Measurements from ENCODE around the gene GRIN1. TPM values are rescaled to one million over a fixed set of nuclear protein-coding genes. Genes with fewer than 3 reads are reported as not detected.
A peak's percentile ranks its signal among the peaks of the same experiment; 100 is the strongest.
"Not testable (repeated sequence)": the region's sequence is repeated elsewhere in the genome, so short reads cannot be mapped to it uniquely, and the experiment has no call there.

The GRIN1 gene
- total RNA-seq, 1 donor from 2014 or later, result 0.18 TPM

GRCh38 chr9:137129456-137130175 lies 9.3 kb upstream of the GRIN1 start:
- Mint-ChIP-seq H3K4me3 (ENCODE audit: unreplicated experiment) (peak overlapping the region; percentile 88), H3K36me3 (ENCODE audit: low read depth, unreplicated experiment) (peaks cover 1% of the 10 kb centered on the region), H3K27me3 (ENCODE audit: low read depth, unreplicated experiment) (peaks cover 5% of the 10 kb centered on the region), H3K9me3 (ENCODE audit: unreplicated experiment) (no peaks in the 10 kb centered on the region), H3K4me1 (ENCODE audit: low read depth, unreplicated experiment) (peaks cover 20% of the 10 kb centered on the region), H3K27ac (ENCODE audit: unreplicated experiment) (peak overlapping the region; percentile 53)
- peaks cover 20% of the 10 kb centered on the region for H3K4me1 ChIP-seq (ENCODE audit: insufficient read depth, low read length)
- no peaks in the 10 kb centered on the region for H3K36me3 ChIP-seq (ENCODE audit: insufficient read depth, low read length)
- H2AFZ ChIP-seq (ENCODE audit: low read depth, low read length), result peak overlapping the region; percentile 93
- H3K27me3 ChIP-seq (ENCODE audit: insufficient read depth, low read length), result no peaks in the 10 kb centered on the region
- peak overlapping the region; percentile 82 for H3K9ac ChIP-seq (ENCODE audit: low read length)
- peak overlapping the region; percentile 90 for H3K4me2 ChIP-seq (ENCODE audit: low read length)
- no peaks in the 10 kb centered on the region for H3K9me3 ChIP-seq (ENCODE audit: insufficient read depth, low read depth, low read length)
- DNase-seq (ENCODE audit: low read depth) (peak; percentile 89), FAIRE-seq (no peak)
- peaks cover 13% of the 10 kb centered on the region for H4K20me1 ChIP-seq (ENCODE audit: insufficient read depth, low read length)
- H3K4me3 ChIP-seq (ENCODE audit: insufficient read depth, low read depth, low read length), result peak overlapping the region; percentile 76
- TF ChIP-seq EZH2 (IDR thresholded peaks at IDR 0.05; ENCODE audit: insufficient read depth, low read length), result no peak
- TF ChIP-seq, protein P1, sequence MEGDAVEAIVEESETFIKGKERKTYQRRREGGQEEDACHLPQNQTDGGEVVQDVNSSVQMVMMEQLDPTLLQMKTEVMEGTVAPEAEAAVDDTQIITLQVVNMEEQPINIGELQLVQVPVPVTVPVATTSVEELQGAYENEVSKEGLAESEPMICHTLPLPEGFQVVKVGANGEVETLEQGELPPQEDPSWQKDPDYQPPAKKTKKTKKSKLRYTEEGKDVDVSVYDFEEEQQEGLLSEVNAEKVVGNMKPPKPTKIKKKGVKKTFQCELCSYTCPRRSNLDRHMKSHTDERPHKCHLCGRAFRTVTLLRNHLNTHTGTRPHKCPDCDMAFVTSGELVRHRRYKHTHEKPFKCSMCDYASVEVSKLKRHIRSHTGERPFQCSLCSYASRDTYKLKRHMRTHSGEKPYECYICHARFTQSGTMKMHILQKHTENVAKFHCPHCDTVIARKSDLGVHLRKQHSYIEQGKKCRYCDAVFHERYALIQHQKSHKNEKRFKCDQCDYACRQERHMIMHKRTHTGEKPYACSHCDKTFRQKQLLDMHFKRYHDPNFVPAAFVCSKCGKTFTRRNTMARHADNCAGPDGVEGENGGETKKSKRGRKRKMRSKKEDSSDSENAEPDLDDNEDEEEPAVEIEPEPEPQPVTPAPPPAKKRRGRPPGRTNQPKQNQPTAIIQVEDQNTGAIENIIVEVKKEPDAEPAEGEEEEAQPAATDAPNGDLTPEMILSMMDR (IDR thresholded peaks at IDR 0.05; ENCODE audit: insufficient read depth, low read depth, low read length), result no peak
- peak overlapping the region; percentile 37 for H3K27ac ChIP-seq (ENCODE audit: low read depth, low read length)
- peaks cover 36% of the 10 kb centered on the region for H3K79me2 ChIP-seq (ENCODE audit: insufficient read depth, low read length)

DNA sequence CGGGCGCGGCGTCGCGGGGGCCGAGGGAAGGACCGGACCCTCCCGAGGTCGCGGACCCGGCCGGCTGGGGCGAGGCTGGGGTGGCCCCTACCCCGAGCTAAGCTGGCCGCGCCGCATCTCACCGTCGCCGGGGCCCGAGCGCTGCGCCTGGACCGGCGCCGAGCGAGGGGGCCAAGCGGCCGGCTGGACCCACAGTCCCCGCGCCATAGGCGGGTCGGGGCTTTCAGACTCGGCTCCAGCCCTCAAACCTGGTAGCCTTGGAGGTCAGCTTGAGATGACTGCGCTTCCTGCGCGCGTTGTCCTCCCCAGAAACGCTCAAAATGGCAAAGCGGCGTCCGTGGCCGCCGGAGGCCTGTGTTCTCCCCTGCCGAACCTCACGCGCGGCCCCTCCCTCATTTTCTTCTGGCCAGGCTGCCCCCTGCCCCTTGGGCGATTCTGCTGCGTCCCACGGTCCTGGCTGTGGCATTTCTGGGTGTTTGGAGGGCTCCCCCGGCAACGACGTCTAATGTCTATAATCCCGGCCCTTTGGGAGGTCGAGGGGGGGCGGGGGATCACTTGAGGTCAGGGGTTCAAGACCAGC lies 8.7 kb upstream of the GRIN1 start:
- H2AFZ ChIP-seq (ENCODE audit: low read depth, low read length), result peak overlapping the region; percentile 93
- TF ChIP-seq, protein P1 (IDR thresholded peaks at IDR 0.05; ENCODE audit: insufficient read depth, low read depth, low read length), result no peak
- no peak for TF ChIP-seq EZH2 (IDR thresholded peaks at IDR 0.05; ENCODE audit: insufficient read depth, low read length)
- DNase-seq (ENCODE audit: low read depth), result no peak
- peaks cover 36% of the 10 kb centered on the region for H3K79me2 ChIP-seq (ENCODE audit: insufficient read depth, low read length)
- no peaks in the 10 kb centered on the region for H3K27me3 ChIP-seq (ENCODE audit: insufficient read depth, low read length)
- H4K20me1 ChIP-seq (ENCODE audit: insufficient read depth, low read length), result peaks cover 13% of the 10 kb centered on the region
- peaks cover 20% of the 10 kb centered on the region for H3K4me1 ChIP-seq (ENCODE audit: insufficient read depth, low read length)
- H3K27ac ChIP-seq (ENCODE audit: low read depth, low read length), result peak overlapping the region; percentile 36
- peak overlapping the region; percentile 82 for H3K9ac ChIP-seq (ENCODE audit: low read length)
- peaks cover 1% of the 10 kb centered on the region for H3K36me3 Mint-ChIP-seq (ENCODE audit: low read depth, unreplicated experiment)
- no peaks in the 10 kb centered on the region for H3K9me3 ChIP-seq (ENCODE audit: insufficient read depth, low read depth, low read length)
- peak overlapping the region; percentile 90 for H3K4me2 ChIP-seq (ENCODE audit: low read length)
- H3K36me3 ChIP-seq (ENCODE audit: insufficient read depth, low read length), result no peaks in the 10 kb centered on the region
- H3K27me3 Mint-ChIP-seq (ENCODE audit: low read depth, unreplicated experiment), result peaks cover 11% of the 10 kb centered on the region
- H3K9me3 Mint-ChIP-seq (ENCODE audit: unreplicated experiment), result no peaks in the 10 kb centered on the region
- peaks cover 20% of the 10 kb centered on the region for H3K4me1 Mint-ChIP-seq (ENCODE audit: low read depth, unreplicated experiment)
- peak overlapping the region; percentile 84 for H3K27ac Mint-ChIP-seq (ENCODE audit: unreplicated experiment)
- H3K4me3 Mint-ChIP-seq (ENCODE audit: unreplicated experiment), result peak overlapping the region; percentile 91
- peak overlapping the region; percentile 76 for H3K4me3 ChIP-seq (ENCODE audit: insufficient read depth, low read depth, low read length)
- no peak for FAIRE-seq

- FAIRE-seq, result no peak
- no peak overlapping the region for H3K4me2 ChIP-seq (ENCODE audit: low read length)
- Mint-ChIP-seq H3K9me3 (ENCODE audit: unreplicated experiment) (peaks cover 2% of the 10 kb centered on the region), H3K27ac (ENCODE audit: unreplicated experiment) (no peak overlapping the region), H3K4me3 (ENCODE audit: unreplicated experiment) (no peak overlapping the region), H3K27me3 (ENCODE audit: low read depth, unreplicated experiment) (peaks cover 39% of the 10 kb centered on the region), H3K4me1 (ENCODE audit: low read depth, unreplicated experiment) (no peaks in the 10 kb centered on the region), H3K36me3 (ENCODE audit: low read depth, unreplicated experiment) (no peaks in the 10 kb centered on the region)
- no peak for TF ChIP-seq EZH2 (IDR thresholded peaks at IDR 0.05; ENCODE audit: insufficient read depth, low read length)
- TF ChIP-seq, protein P1 (IDR thresholded peaks at IDR 0.05; ENCODE audit: insufficient read depth, low read depth, low read length), result no peak
- no peak overlapping the region for H3K4me3 ChIP-seq (ENCODE audit: insufficient read depth, low read depth, low read length)
- H3K9me3 ChIP-seq (ENCODE audit: insufficient read depth, low read depth, low read length), result no peaks in the 10 kb centered on the region
- H3K4me1 ChIP-seq (ENCODE audit: insufficient read depth, low read length), result peaks cover 5% of the 10 kb centered on the region
- peaks cover 9% of the 10 kb centered on the region for H3K79me2 ChIP-seq (ENCODE audit: insufficient read depth, low read length)
- no peak for DNase-seq (ENCODE audit: low read depth)
- H3K27me3 ChIP-seq (ENCODE audit: insufficient read depth, low read length), result peaks cover 29% of the 10 kb centered on the region
- no peak overlapping the region for H2AFZ ChIP-seq (ENCODE audit: low read depth, low read length)
- H4K20me1 ChIP-seq (ENCODE audit: insufficient read depth, low read length), result no peaks in the 10 kb centered on the region
- H3K9ac ChIP-seq (ENCODE audit: low read length), result no peak overlapping the region
- H3K27ac ChIP-seq (ENCODE audit: low read depth, low read length), result no peak overlapping the region
- no peaks in the 10 kb centered on the region for H3K36me3 ChIP-seq (ENCODE audit: insufficient read depth, low read length)
Measured at GRCh38 chr9:137134191-137134590, 4.8 kb upstream of the GRIN1 start.

- peaks cover 48% of the 10 kb centered on the region for H3K27me3 Mint-ChIP-seq (ENCODE audit: low read depth, unreplicated experiment)
- H3K9me3 ChIP-seq (ENCODE audit: insufficient read depth, low read depth, low read length); H3K36me3 ChIP-seq (ENCODE audit: insufficient read depth, low read length); H2AFZ ChIP-seq (ENCODE audit: low read depth, low read length); H3K9ac ChIP-seq (ENCODE audit: low read length); H3K79me2 ChIP-seq (ENCODE audit: insufficient read depth, low read length); H3K4me3 ChIP-seq (ENCODE audit: insufficient read depth, low read depth, low read length); H3K9me3 Mint-ChIP-seq (ENCODE audit: unreplicated experiment); H3K27ac Mint-ChIP-seq (ENCODE audit: unreplicated experiment); H3K4me2 ChIP-seq (ENCODE audit: low read length); H3K36me3 Mint-ChIP-seq (ENCODE audit: low read depth, unreplicated experiment); H3K4me3 Mint-ChIP-seq (ENCODE audit: unreplicated experiment); DNase-seq (ENCODE audit: low read depth); FAIRE-seq; H4K20me1 ChIP-seq (ENCODE audit: insufficient read depth, low read length); H3K4me1 ChIP-seq (ENCODE audit: insufficient read depth, low read length); H3K27ac ChIP-seq (ENCODE audit: low read depth, low read length); H3K4me1 Mint-ChIP-seq (ENCODE audit: low read depth, unreplicated experiment): not testable (repeated sequence)
- peaks cover 31% of the 10 kb centered on the region for H3K27me3 ChIP-seq (ENCODE audit: insufficient read depth, low read length)
Measured at GRCh38 chr9:137135154-137135553, 3.8 kb upstream of the GRIN1 start.

Data from astrocyte (in vitro differentiated cells and primary cell).